ENCODE data around the gene MICU1. TPM values are rescaled to one million over a fixed set of nuclear protein-coding genes. Genes with fewer than 3 reads are reported as not detected.

Gene MICU1
- polyA plus RNA-seq, 1 of the 3 experiments (the other 2 are of a cell fraction): 24.6 TPM

GRCh38 chr10:72660220-72660619 is 34.3 kb upstream of the MICU1 start:
- TF ChIP-seq RCOR1 (IDR thresholded peaks at IDR 0.05; ENCODE audit: low read length) (no peak), CHD2 (IDR thresholded peaks at IDR 0.05; ENCODE audit: low read length, partially characterized antibody) (no peak), GATA2 (CRISPR knock-in tag; IDR thresholded peaks at IDR 0.05) (no peak), IRF3 (IDR thresholded peaks at IDR 0.05; ENCODE audit: low read depth, low read length) (no peak), REST (IDR thresholded peaks at IDR 0.05; ENCODE audit: low read depth, low read length) (no peak), FOXJ3 (CRISPR knock-in tag; IDR thresholded peaks at IDR 0.05) (no peak), TCF12 (IDR thresholded peaks at IDR 0.05) (no peak), TAF1 (IDR thresholded peaks at IDR 0.05; ENCODE audit: borderline replicate concordance, low read depth, low read length) (no peak), FOSL2 (IDR thresholded peaks at IDR 0.05; ENCODE audit: borderline replicate concordance, low read depth) (no peak), TEAD4 (IDR thresholded peaks at IDR 0.05; ENCODE audit: borderline replicate concordance, insufficient read depth) (no peak), PBX3 (IDR thresholded peaks at IDR 0.05) (no peak), EZH2phosphoT487 (IDR thresholded peaks at IDR 0.05; ENCODE audit: borderline replicate concordance, low read depth) (no peak)

More at GRCh38 chr10:72660220-72660619, 34.3 kb upstream of the MICU1 start:
- H3K27me3 ChIP-seq (ENCODE audit: insufficient read depth): no peaks in the 10 kb centered on the region
- no peaks in the 10 kb centered on the region for H3K36me3 ChIP-seq (replicated peaks in 1 of 2; ENCODE audit: control insufficient read depth in 1 of 2, insufficient read depth in 2 of 2, low read length in 1 of 2)
- H3F3A ChIP-seq (replicated peaks; ENCODE audit: insufficient read depth): no peaks in the 10 kb centered on the region
- DNase-seq: no peak
- H3K9ac ChIP-seq: no peak overlapping the region
- H3K27ac ChIP-seq (ENCODE audit: low read depth in 2 of 2, low read length in 1 of 2): no peak overlapping the region
- no peaks in the 10 kb centered on the region for H3K9me3 ChIP-seq
- H4K20me1 ChIP-seq (ENCODE audit: insufficient read depth): no peaks in the 10 kb centered on the region
- H3K4me3 ChIP-seq (ENCODE audit: low read depth in 2 of 2, low read length in 1 of 2): no peak overlapping the region
- no peaks in the 10 kb centered on the region for H3K4me1 ChIP-seq (ENCODE audit: control insufficient read depth in 1 of 2, insufficient read depth in 2 of 2, low read depth in 1 of 2, low read length in 1 of 2)
- H3K9me2 ChIP-seq: no peaks in the 10 kb centered on the region
- POLR2A ChIA-PET: interaction anchor here (0.6 to 0.7 kb wide), 2 partner anchors 203 to 307 kb away, joined by 3 to 4 read pairs; no protein-coding TSS in a partner anchor
- no peak overlapping the region for H2AFZ ChIP-seq (ENCODE audit: low read depth)
- no peak overlapping the region for H3K4me2 ChIP-seq
- CTCF ChIA-PET: interaction anchor here (0.8 to 1.4 kb wide), 2 partner anchors 122 to 174 kb away, joined by 3 to 5 read pairs; no protein-coding TSS in a partner anchor
- H3K79me2 ChIP-seq (ENCODE audit: insufficient read depth): no peaks in the 10 kb centered on the region
